Measurements from ENCODE around the gene PHF21A.

- TF ChIP-seq CTCF (IDR thresholded peaks at IDR 0.05) (no peak), POLR2A (IDR thresholded peaks at IDR 0.05) (no peak)
Observed at GRCh38 chr11:45961751-45962240, 159.5 kb downstream of the PHF21A start.
